Measurements from ENCODE around the gene CDKN2B. TPM values are rescaled to one million over a fixed set of nuclear protein-coding genes. Genes with fewer than 3 reads are reported as not detected.

CDKN2B gene
- polyA plus RNA-seq, 1 donor from 2014 or later = 0.15 TPM

- no peak for TF ChIP-seq RAD21 (conservative IDR thresholded peaks at IDR 0.05)
Measured at GRCh38 chr9:22054529-22054928, 45.4 kb upstream of the CDKN2B start (continued).

- no peak overlapping the region for H3K4me3 ChIP-seq (ENCODE audit: low read length)
- H3K9me2 ChIP-seq (ENCODE audit: insufficient read depth, low read length) = no peaks in the 10 kb centered on the region
- no peaks in the 10 kb centered on the region for H3K9me3 ChIP-seq (ENCODE audit: low read length)
- no peaks in the 10 kb centered on the region for H3K79me2 ChIP-seq (replicated peaks; ENCODE audit: insufficient read depth, low read length)
- no peak overlapping the region for H3K9ac ChIP-seq (ENCODE audit: low read length)
- no peak overlapping the region for H3K27ac ChIP-seq (ENCODE audit: low read length)
- TF ChIP-seq MXI1 (conservative IDR thresholded peaks at IDR 0.05; ENCODE audit: poor library complexity, severe bottlenecking) (no peak), SMC3 (conservative IDR thresholded peaks at IDR 0.05; ENCODE audit: poor library complexity) (no peak), TAF1 (IDR thresholded peaks at IDR 0.05; ENCODE audit: low read depth) (no peak), RAD21 (conservative IDR thresholded peaks at IDR 0.05) (no peak), CTCF (IDR thresholded peaks at IDR 0.05; ENCODE audit: poor library complexity, severe bottlenecking) (no peak), EZH2 (IDR thresholded peaks at IDR 0.05; ENCODE audit: borderline replicate concordance, insufficient read depth, low read length, poor library complexity, severe bottlenecking) (no peak), EP300 (conservative IDR thresholded peaks at IDR 0.05; ENCODE audit: poor library complexity, severe bottlenecking) (no peak), REST (IDR thresholded peaks at IDR 0.05; ENCODE audit: borderline replicate concordance) (no peak), POLR2AphosphoS5 (IDR thresholded peaks at IDR 0.05) (no peak)
- no peaks in the 10 kb centered on the region for H3K36me3 ChIP-seq (ENCODE audit: insufficient read depth, low read length)
- no peak overlapping the region for H3K4me2 ChIP-seq (ENCODE audit: low read length)
- no peaks in the 10 kb centered on the region for H3K27me3 ChIP-seq (ENCODE audit: insufficient read depth, low read depth, low read length)
- H3F3A ChIP-seq (ENCODE audit: insufficient read depth, low read length, poor library complexity, severe bottlenecking) = no peaks in the 10 kb centered on the region
- H2AFZ ChIP-seq (ENCODE audit: low read depth, low read length) = no peak overlapping the region
- H4K20me1 ChIP-seq (ENCODE audit: insufficient read depth) = no peaks in the 10 kb centered on the region
Measured at GRCh38 chr9:22054076-22054475, 45.0 kb upstream of the CDKN2B start.

- H3K9me2 ChIP-seq (ENCODE audit: insufficient read depth, low read length) = no peaks in the 10 kb centered on the region
- H3K79me2 ChIP-seq (replicated peaks; ENCODE audit: insufficient read depth, low read length) = no peaks in the 10 kb centered on the region
- H3K27me3 ChIP-seq (ENCODE audit: insufficient read depth, low read depth, low read length) = no peaks in the 10 kb centered on the region
- TF ChIP-seq CTCF (IDR thresholded peaks at IDR 0.05; ENCODE audit: poor library complexity, severe bottlenecking) (no peak), SMC3 (conservative IDR thresholded peaks at IDR 0.05; ENCODE audit: poor library complexity) (no peak), EP300 (conservative IDR thresholded peaks at IDR 0.05; ENCODE audit: poor library complexity, severe bottlenecking) (no peak), REST (IDR thresholded peaks at IDR 0.05; ENCODE audit: borderline replicate concordance) (no peak), RAD21 (conservative IDR thresholded peaks at IDR 0.05) (no peak), POLR2AphosphoS5 (IDR thresholded peaks at IDR 0.05) (no peak), MXI1 (conservative IDR thresholded peaks at IDR 0.05; ENCODE audit: poor library complexity, severe bottlenecking) (no peak), EZH2 (IDR thresholded peaks at IDR 0.05; ENCODE audit: borderline replicate concordance, insufficient read depth, low read length, poor library complexity, severe bottlenecking) (no peak), TAF1 (IDR thresholded peaks at IDR 0.05; ENCODE audit: low read depth) (no peak)
- no peaks in the 10 kb centered on the region for H3K36me3 ChIP-seq (ENCODE audit: insufficient read depth, low read length)
- H3K9ac ChIP-seq (ENCODE audit: low read length) = no peak overlapping the region
- H3K4me3 ChIP-seq (ENCODE audit: low read length) = no peak overlapping the region
- no peaks in the 10 kb centered on the region for H3F3A ChIP-seq (ENCODE audit: insufficient read depth, low read length, poor library complexity, severe bottlenecking)
- no peak overlapping the region for H3K4me2 ChIP-seq (ENCODE audit: low read length)
- no peak overlapping the region for H3K27ac ChIP-seq (ENCODE audit: low read length)
- no peak overlapping the region for H2AFZ ChIP-seq (ENCODE audit: low read depth, low read length)
- H3K9me3 ChIP-seq (ENCODE audit: low read length) = no peaks in the 10 kb centered on the region
- H4K20me1 ChIP-seq (ENCODE audit: insufficient read depth) = no peaks in the 10 kb centered on the region
Measured at GRCh38 chr9:22053178-22053577, 44.1 kb upstream of the CDKN2B start.

All from neural cell (in vitro differentiated cells).